ENCODE measurements around the gene ANKRD6.

ANKRD6 gene

GRCh38 chr6:89667872-89668556 lies 235.1 kb downstream of the ANKRD6 start:
- DNase-seq, result no peak

GRCh38 chr6:89669002-89669401 lies 236.1 kb downstream of the ANKRD6 start:
- DNase-seq, result no peak

- no peak for DNase-seq
Measured at GRCh38 chr6:89670935-89671565, 238.1 kb downstream of the ANKRD6 start.

DNA sequence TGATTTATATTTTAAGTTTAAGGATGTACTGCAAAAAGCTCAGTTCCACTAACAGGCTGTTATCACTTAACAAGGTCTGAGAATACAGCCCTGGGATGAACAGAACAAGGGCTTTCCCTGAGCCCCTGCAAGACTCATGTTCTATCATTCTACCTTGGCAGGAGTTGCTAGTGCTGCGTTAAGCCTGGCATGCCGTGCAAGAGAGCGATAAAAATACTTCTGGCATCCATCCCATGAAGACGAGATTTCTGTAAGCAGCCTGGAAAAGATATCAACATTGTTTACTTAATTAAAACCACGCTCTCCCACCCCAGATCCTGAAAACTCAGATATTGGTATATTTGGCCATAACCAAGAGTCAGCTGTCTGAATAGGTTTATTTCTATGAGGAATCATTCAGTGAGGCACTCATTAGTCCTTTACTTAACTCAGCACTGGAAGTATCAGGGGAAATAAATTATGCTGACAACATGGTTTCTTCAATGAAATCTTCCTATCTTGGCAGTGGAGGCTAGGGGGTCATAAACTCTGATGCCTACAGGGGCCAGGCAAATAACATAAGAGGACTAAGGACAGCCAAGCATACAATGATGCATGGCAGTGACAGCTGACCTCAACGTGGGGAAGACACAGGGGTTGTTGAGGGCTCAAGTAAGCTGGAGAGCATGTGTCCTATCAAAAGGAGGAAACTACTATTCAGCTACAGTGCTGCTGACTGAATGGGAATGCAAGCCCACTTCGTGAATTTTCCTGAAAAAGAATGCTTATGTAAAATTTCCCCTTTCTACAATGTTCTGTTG lies 243.2 kb downstream of the ANKRD6 start:
- no peak for DNase-seq

DNA sequence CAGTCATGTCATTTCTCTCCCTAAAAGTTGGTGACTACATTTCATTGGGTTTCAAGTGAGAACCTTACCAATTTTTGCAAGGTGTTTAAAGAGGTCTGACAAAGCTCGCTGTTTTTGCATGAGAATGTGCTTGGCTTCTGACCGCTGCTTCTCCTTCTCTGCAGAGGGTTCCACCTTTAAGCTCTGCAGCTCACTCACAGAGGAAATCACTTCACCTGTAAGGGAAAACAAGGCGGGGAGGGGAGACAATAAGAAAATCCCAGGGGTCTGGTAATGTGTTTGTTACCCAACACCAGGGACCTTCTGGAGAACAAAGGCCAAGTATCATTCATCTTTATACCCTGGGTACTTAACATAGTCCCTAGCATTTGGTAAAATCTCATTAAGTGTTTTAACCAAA lies 245.6 kb downstream of the ANKRD6 start:
- no peak for DNase-seq

DNA sequence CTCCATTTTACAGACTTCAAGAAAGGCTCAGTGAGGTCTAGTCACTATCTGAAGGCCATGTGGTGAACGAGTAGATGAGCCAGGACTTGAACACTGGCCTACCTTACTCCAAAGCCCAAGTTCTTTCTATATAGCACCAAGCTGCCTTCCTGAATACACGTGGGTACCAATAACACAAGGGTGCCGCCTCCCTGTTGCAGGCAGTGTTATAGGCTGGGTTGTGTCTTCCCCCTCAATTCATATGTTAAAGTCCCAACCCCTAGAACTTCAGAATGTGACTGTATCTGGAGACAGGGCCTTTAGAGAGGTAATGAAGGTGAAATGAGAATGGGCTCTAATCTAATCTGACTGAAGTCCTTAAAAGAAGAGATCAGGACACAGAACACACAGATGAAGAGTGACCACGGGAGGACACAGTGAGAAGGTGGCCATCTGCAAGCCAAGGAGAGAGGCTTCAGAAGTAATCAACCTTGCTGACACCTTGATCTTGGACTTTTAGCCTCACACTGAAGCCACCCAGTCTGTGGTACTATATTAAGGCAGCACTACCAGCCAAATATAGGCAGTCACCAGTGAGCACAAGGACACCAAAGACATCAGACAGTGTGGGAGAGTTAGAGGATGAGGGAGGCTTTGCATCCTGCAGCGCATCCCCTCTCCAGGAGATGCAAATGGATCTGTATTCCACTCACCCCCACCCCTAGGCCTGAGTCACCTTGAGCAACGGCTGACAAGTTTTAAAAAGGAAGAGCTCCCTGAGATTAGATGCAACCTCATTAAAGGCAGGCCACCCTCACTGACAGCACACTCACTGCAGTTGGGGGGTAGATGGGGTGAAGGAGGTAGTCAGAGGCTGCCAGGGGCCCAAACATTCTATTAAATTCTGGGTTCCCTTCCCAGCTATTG lies 246.5 kb downstream of the ANKRD6 start:
- DNase-seq, result no peak

DNA sequence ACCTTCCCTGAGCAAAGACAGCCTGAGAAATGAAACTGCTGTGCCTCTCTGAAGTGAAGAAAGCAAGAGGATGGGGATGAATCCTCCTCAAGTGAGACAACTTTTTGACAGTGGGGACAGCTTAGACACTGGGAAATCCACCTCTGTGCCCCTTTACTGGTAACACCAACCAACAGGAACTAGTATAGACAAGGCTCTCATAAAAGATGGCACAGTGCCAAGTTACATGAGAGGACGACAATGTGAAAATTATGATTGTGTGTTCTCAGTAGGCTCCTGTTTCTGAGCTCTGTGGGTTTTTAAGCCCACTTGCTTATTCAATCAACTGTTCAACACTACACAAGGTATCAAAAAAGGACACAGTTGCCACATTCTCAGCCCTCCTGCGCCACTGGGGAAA lies 247.2 kb downstream of the ANKRD6 start:
- no peak for DNase-seq

DNA sequence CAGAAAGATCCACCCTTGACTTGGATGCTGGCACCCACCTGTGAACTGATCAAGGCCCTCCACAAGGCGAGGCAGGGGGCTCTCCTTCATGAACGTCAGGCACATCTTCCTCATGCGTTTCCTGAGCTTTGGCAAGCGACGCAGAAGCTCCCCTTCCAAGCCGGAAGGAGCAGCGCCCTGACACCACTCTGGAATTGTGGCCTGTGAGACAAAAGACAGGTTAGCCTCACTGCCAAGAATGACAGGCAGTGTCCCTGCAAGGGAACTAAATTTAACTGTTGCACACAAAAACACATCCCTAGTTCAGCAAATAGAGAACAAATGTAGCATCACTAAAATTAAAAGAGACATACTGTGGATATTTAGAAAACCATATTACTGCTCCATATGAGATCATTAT lies 247.6 kb downstream of the ANKRD6 start:
- no peak for DNase-seq

DNA sequence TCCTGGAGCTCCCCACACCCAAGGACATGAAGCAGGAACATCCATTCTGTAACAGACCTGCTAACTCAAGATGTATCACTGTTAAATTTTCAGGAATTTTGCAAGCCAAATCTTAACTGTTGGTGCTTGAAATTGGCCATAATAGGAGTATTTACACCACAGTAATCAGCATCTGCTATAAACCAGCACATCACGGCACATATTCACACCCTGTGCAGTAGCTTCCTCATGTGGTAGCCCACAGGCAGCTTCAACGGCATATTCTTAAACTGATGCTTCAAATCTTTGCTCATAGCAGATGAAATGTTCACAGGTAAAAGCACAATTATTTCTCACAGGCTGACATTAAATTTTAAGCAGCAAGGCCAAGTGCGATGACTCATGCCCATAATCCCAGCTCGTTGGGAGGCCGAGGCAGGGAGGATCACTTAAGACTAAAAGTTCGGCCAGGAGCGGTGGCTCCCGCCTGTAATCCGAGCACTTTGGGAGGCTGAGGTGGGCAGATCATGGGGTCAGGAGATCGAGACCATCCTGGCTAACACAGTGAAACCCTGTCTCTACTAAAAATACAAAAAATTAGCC lies 249.1 kb downstream of the ANKRD6 start:
- DNase-seq, result no peak

GRCh38 chr6:89682991-89683390 lies 250.0 kb downstream of the ANKRD6 start:
- DNase-seq, result no peak
